HG03520 (cell line): ENCODE results near the gene HNRNPA0.

ENCODE experiments used
- ATAC-seq: cut with Tn5 transposase; IDR thresholded peaks from one replicate; pipeline ENCODE4 v1.9.1; 2021; ENCODE audit warnings: mild to moderate bottlenecking, moderate library complexity; ENCODE audit not compliant: unreplicated experiment

Gene HNRNPA0

GRCh38 chr5:137728048-137728447, 26.1 kb downstream of the HNRNPA0 start:
- ATAC-seq = no peak

- ATAC-seq = no peak
These were observed 26.5 kb downstream of the HNRNPA0 start for GRCh38 chr5:137727623-137728022.

GRCh38 chr5:137724251-137724650, 29.9 kb downstream of the HNRNPA0 start:
- ATAC-seq = no peak

- no peak for ATAC-seq
These were observed 35.6 kb downstream of the HNRNPA0 start for GRCh38 chr5:137718611-137719010.

- no peak for ATAC-seq
These were observed 37.8 kb downstream of the HNRNPA0 start for GRCh38 chr5:137716337-137716736.

- ATAC-seq = no peak
These were observed 38.7 kb downstream of the HNRNPA0 start for GRCh38 chr5:137715456-137715855.

- no peak for ATAC-seq
These were observed 39.2 kb downstream of the HNRNPA0 start for GRCh38 chr5:137714946-137715345.

GRCh38 chr5:137714494-137714893, 39.7 kb downstream of the HNRNPA0 start:
- ATAC-seq = no peak

GRCh38 chr5:137712139-137712667, 42.0 kb downstream of the HNRNPA0 start:
- ATAC-seq = no peak

GRCh38 chr5:137710086-137710485, 44.1 kb downstream of the HNRNPA0 start:
- no peak for ATAC-seq

GRCh38 chr5:137708796-137709559, 45.2 kb downstream of the HNRNPA0 start:
- no peak for ATAC-seq

- no peak for ATAC-seq
These were observed 46.1 kb downstream of the HNRNPA0 start for GRCh38 chr5:137708062-137708461.

GRCh38 chr5:137706841-137707240, 47.3 kb downstream of the HNRNPA0 start:
- no peak for ATAC-seq

- ATAC-seq = no peak
These were observed 49.1 kb downstream of the HNRNPA0 start for GRCh38 chr5:137705106-137705505.

- no peak for ATAC-seq
These were observed 50.6 kb downstream of the HNRNPA0 start for GRCh38 chr5:137703565-137703964.

GRCh38 chr5:137700282-137700680, 53.9 kb downstream of the HNRNPA0 start:
- ATAC-seq = no peak

GRCh38 chr5:137699336-137700281, 54.6 kb downstream of the HNRNPA0 start:
- no peak for ATAC-seq

- ATAC-seq = no peak
These were observed 57.7 kb downstream of the HNRNPA0 start for GRCh38 chr5:137696481-137696880.

- no peak for ATAC-seq
These were observed 58.3 kb downstream of the HNRNPA0 start for GRCh38 chr5:137695651-137696428.
